Mesodermal cell (in vitro differentiated cells): ENCODE data around the gene INPP5F.

Experiments used
- H3K27ac ChIP-seq: 2 replicates; pipeline ENCODE4 v1.7.0; 2013; ENCODE audit warnings: mild to moderate bottlenecking, low read depth, low read length, moderate library complexity; ENCODE audit not compliant: severe bottlenecking
- H3K36me3 ChIP-seq: 2 replicates; pipeline ENCODE4 v1.7.1; 2013; ENCODE audit warnings: mild to moderate bottlenecking, low read length, moderate library complexity; ENCODE audit not compliant: control insufficient read depth, insufficient read depth
- H3K4me1 ChIP-seq: one replicate; pipeline ENCODE4 v1.7.1; 2013; ENCODE audit warnings: mild to moderate bottlenecking, low read length; ENCODE audit not compliant: insufficient read depth, control insufficient read depth, poor library complexity, severe bottlenecking
- H3K4me3 ChIP-seq: 2 replicates; pipeline ENCODE4 v1.7.0; 2013; ENCODE audit warnings: low read length, control low read depth, mild to moderate bottlenecking; ENCODE audit not compliant: insufficient read depth, poor library complexity, severe bottlenecking; ENCODE audit errors: extremely low read depth
- H3K9me3 ChIP-seq: 2 replicates; pipeline ENCODE4 v1.7.1; 2013; ENCODE audit warnings: mild to moderate bottlenecking, low read length, moderate library complexity; ENCODE audit not compliant: control insufficient read depth
- WGBS, 2 experiments: methylation state at CpG; one replicate each; pipeline ENCODE4 v1.1.5; 2013; ENCODE audit warnings: missing lambda C conversion rate in 2 of 2; ENCODE audit not compliant: insufficient coverage in 2 of 2; 5-methylcytosine and 5-hydroxymethylcytosine counted together

Gene INPP5F

GRCh38 chr10:119801998-119802538, 76.2 kb downstream of the INPP5F start:
- 83 to 91% methylated on average over 4 to 5 of the region's 6 CpGs for WGBS, 2 experiments
- Histone ChIP-seq H3K9me3 (no peaks in the 10 kb centered on the region), H3K4me1 (peaks cover 20% of the 10 kb centered on the region), H3K4me3 (no peak overlapping the region), H3K27ac (no peak overlapping the region), H3K36me3 (peaks cover 28% of the 10 kb centered on the region)

GRCh38 chr10:119803264-119803663, 77.4 kb downstream of the INPP5F start:
- no CpG with 5 or more reads among the region's 1 CpG for WGBS, 2 experiments
- Histone ChIP-seq H3K27ac (no peak overlapping the region), H3K36me3 (peaks cover 28% of the 10 kb centered on the region), H3K9me3 (no peaks in the 10 kb centered on the region), H3K4me3 (no peak overlapping the region), H3K4me1 (peaks cover 20% of the 10 kb centered on the region)

- H3K4me3 ChIP-seq = no peak overlapping the region
Measured at GRCh38 chr10:119805702-119806230, 79.9 kb downstream of the INPP5F start.

GRCh38 chr10:119806334-119807130, 80.7 kb downstream of the INPP5F start:
- 83 to 95% methylated on average over 6 to 7 of the region's 11 CpGs for WGBS, 2 experiments
- H3K9me3 ChIP-seq = no peaks in the 10 kb centered on the region
- peaks cover 27% of the 10 kb centered on the region for H3K36me3 ChIP-seq
- H3K27ac ChIP-seq = no peak overlapping the region
- peaks cover 20% of the 10 kb centered on the region for H3K4me1 ChIP-seq
- no peak overlapping the region for H3K4me3 ChIP-seq

More at GRCh38 chr10:119805702-119806230, 79.9 kb downstream of the INPP5F start:
- Histone ChIP-seq H3K9me3 (no peaks in the 10 kb centered on the region), H3K4me1 (peaks cover 20% of the 10 kb centered on the region), H3K27ac (no peak overlapping the region), H3K36me3 (peaks cover 26% of the 10 kb centered on the region)
- WGBS, 2 experiments = 87 to 88% methylated on average over 3 of the region's 5 CpGs

GRCh38 chr10:119807960-119808697, 82.3 kb downstream of the INPP5F start:
- Histone ChIP-seq H3K4me1 (peaks cover 11% of the 10 kb centered on the region), H3K4me3 (no peak overlapping the region), H3K27ac (no peak overlapping the region), H3K9me3 (no peaks in the 10 kb centered on the region), H3K36me3 (peaks cover 30% of the 10 kb centered on the region)
- WGBS, 2 experiments = 100% methylated on average over 1 of the region's 3 CpGs

- WGBS, 2 experiments = 82 to 86% methylated on average over 2 of the region's 4 CpGs
- no peak overlapping the region for H3K4me3 ChIP-seq
- H3K9me3 ChIP-seq = no peaks in the 10 kb centered on the region
- peaks cover 33% of the 10 kb centered on the region for H3K36me3 ChIP-seq
- H3K27ac ChIP-seq = no peak overlapping the region
- H3K4me1 ChIP-seq = no peaks in the 10 kb centered on the region
Measured at GRCh38 chr10:119811122-119811521, 85.3 kb downstream of the INPP5F start.

GRCh38 chr10:119812684-119813083, 86.8 kb downstream of the INPP5F start:
- peaks cover 26% of the 10 kb centered on the region for H3K36me3 ChIP-seq
- no peaks in the 10 kb centered on the region for H3K4me1 ChIP-seq
- H3K9me3 ChIP-seq = no peaks in the 10 kb centered on the region
- H3K27ac ChIP-seq = no peak overlapping the region
- no peak overlapping the region for H3K4me3 ChIP-seq

- H3K4me1 ChIP-seq = peaks cover 4% of the 10 kb centered on the region
- H3K27ac ChIP-seq = no peak overlapping the region
- H3K4me3 ChIP-seq = no peak overlapping the region
- H3K36me3 ChIP-seq = peaks cover 20% of the 10 kb centered on the region
- 91 to 99% methylated on average over 6 to 7 of the region's 7 CpGs for WGBS, 2 experiments
- no peaks in the 10 kb centered on the region for H3K9me3 ChIP-seq
Measured at GRCh38 chr10:119815671-119816070, 89.8 kb downstream of the INPP5F start.

- Histone ChIP-seq H3K27ac (peak overlapping the region; percentile 82), H3K36me3 (peaks cover 17% of the 10 kb centered on the region), H3K4me1 (peaks cover 4% of the 10 kb centered on the region), H3K9me3 (no peaks in the 10 kb centered on the region), H3K4me3 (peak overlapping the region; percentile 35)
- WGBS, 2 experiments = 56 to 77% methylated on average over 77 to 84 of the region's 84 CpGs
Measured at GRCh38 chr10:119817991-119818888, 92.4 kb downstream of the INPP5F start.

- H3K36me3 ChIP-seq = peaks cover 18% of the 10 kb centered on the region
- 60 to 76% methylated on average over 2 to 5 of the region's 10 CpGs for WGBS, 2 experiments
Measured at GRCh38 chr10:119818889-119819270, 93.0 kb downstream of the INPP5F start.

More at GRCh38 chr10:119818889-119819270, 93.0 kb downstream of the INPP5F start:
- peak overlapping the region; percentile 75 for H3K27ac ChIP-seq
- H3K4me3 ChIP-seq = peak overlapping the region; percentile 35
- H3K9me3 ChIP-seq = no peaks in the 10 kb centered on the region
- peaks cover 4% of the 10 kb centered on the region for H3K4me1 ChIP-seq
